Stimulated activated CD8-positive, alpha-beta memory T cell treated with anti-CD3 and anti-CD28 coated beads, Interleukin-2, amount 100 ng/mL, for 48 hours (primary cell): ENCODE data around the gene SLC26A9.

Source experiments
- DNase-seq, 2 donors: peaks; one replicate each; pipeline ENCODE4 v3.0.0-alpha.2; 2020; ENCODE audit warnings: low read depth in 2 of 2

SLC26A9 gene, protein sequence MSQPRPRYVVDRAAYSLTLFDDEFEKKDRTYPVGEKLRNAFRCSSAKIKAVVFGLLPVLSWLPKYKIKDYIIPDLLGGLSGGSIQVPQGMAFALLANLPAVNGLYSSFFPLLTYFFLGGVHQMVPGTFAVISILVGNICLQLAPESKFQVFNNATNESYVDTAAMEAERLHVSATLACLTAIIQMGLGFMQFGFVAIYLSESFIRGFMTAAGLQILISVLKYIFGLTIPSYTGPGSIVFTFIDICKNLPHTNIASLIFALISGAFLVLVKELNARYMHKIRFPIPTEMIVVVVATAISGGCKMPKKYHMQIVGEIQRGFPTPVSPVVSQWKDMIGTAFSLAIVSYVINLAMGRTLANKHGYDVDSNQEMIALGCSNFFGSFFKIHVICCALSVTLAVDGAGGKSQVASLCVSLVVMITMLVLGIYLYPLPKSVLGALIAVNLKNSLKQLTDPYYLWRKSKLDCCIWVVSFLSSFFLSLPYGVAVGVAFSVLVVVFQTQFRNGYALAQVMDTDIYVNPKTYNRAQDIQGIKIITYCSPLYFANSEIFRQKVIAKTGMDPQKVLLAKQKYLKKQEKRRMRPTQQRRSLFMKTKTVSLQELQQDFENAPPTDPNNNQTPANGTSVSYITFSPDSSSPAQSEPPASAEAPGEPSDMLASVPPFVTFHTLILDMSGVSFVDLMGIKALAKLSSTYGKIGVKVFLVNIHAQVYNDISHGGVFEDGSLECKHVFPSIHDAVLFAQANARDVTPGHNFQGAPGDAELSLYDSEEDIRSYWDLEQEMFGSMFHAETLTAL

DNA sequence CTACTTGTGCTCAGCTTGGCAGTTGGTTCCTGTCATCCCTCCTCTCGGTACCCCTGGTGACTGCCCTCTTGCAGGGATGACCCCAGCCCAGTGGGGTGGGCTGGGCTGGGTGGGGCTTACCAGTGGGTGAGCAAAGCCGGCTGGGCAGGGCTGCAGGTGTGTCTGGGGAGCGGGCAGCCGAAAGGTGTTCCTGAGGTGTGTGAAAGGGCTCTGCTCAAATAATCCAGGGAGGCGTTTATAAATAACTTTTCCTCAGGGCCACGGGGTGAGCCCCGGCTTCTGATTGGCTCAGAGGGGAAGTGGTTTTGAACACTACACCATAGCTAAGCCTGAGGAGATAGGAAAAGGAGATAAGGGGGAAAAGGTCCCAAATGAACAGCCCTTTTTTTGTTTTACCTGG lies at the start of gene SLC26A9:
SLC26A9 (minus strand) TSS at position 212 of the 400 bp plus-strand sequence. CDS start 7,636 bp downstream, outside the sequence.
- DNase-seq, result no peak

DNA sequence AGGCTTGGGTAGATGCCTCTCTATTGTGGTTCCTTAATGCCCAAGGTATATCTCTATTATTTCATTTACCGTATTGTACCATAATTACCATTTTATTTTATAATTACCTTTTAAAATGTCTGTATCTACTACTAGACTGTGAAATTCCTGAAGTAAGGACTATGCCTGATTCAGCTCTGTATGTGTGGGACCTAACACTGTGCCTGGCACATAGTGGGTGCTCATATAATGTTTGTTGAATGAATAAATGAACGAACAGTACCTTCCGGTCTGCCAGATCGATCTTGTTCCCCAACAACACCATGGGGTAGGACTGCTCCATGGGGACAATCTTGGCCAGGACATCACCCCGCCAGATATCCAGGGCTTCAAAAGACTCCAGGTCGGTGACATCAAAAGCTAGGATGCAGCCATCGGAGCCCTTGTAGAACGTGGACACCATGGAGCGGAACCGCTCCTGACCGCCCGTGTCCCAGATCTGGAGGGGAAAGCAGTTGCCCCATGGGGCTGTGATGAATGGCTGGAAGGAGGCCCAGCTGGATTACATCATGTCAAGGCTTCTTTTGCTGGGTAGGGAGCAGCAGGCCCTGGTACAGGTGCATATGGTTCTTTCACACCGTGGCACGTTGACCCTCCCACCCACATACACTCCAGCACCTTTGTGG lies 49.1 kb upstream of the SLC26A9 start:
- DNase-seq, result no peak

DNA sequence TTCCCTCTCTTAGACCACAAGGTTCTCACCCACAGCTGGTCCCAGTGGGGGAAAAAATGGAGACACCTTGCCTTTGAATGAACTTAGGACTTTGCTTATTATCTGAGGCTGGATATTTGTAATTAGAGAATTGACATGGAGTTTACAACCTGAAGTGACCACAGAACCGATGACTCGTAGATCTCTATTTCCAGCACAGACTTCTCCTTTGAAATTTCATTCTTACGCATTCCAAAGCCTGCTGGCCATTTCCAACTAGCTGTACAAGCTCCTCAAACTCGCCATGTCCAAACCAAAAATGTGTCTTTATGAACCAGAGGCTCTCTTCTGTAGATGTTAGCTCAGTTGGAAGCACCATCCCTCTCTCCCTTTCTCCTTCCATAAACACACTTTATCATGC lies 48.0 kb upstream of the SLC26A9 start:
- no peak for DNase-seq

GRCh38 chr1:205990226-205990625 lies 47.0 kb upstream of the SLC26A9 start:
- no peak for DNase-seq

- DNase-seq, result no peak
Observed at GRCh38 chr1:205989786-205990185, 46.5 kb upstream of the SLC26A9 start.

DNA sequence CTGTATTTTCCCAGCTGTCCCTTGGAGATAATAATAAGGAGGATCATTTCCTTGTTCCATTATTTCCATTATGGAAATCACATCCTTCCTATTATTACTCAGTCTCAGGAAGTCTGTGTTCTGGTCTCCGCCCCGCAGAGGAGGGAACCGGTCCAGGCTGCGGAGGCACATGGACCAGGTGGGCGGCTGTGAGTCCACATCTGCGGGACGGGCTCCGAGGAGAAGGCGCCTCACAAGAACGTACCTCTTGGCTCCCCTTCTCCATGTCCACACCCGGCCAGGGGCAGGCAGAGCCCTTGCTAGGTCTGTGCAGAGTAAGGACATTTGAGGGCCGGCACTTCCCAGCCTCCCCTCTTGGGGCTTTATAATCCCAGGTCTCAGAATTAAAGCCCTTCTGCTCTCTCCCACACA lies 45.3 kb upstream of the SLC26A9 start:
- DNase-seq, result no peak

DNA sequence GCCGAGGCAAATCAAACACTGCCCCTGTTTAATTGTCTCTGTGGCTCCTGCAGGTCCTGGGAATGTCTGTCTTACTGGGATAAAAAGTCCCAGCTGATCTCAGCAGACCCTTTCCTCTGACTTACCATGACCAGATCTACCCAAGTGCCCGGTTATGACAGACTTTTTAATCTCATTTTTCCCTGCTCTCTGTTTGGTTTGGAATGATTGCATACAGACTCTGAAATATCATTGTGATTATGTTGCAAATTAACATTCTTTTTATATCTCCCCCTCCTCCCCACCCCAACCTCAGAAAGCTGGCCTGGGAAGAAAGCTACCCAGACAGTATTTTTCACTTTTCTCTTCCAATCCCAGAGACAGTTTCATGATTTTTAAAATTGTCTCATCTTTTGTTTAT lies 43.6 kb upstream of the SLC26A9 start:
- DNase-seq, result no peak

DNA sequence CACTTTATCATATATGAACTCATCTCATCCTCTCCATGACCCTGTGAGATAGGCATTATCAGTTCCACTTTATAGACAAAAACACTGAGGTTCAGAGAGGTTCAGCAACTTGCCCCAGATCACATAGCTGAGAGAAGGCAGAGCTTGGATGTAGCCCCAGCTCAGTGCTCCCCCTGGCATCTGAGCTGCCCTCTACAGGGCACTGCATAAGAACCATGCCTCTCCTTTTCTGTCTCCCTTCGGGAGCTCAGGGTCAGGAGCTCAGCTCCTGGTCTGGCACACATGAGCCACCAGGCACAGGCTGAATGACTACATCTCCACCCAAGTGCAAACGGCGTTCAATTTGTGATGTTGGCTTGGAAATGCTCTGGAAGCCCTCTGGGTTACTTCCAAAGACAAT lies 43.0 kb upstream of the SLC26A9 start:
- DNase-seq, result no peak

DNA sequence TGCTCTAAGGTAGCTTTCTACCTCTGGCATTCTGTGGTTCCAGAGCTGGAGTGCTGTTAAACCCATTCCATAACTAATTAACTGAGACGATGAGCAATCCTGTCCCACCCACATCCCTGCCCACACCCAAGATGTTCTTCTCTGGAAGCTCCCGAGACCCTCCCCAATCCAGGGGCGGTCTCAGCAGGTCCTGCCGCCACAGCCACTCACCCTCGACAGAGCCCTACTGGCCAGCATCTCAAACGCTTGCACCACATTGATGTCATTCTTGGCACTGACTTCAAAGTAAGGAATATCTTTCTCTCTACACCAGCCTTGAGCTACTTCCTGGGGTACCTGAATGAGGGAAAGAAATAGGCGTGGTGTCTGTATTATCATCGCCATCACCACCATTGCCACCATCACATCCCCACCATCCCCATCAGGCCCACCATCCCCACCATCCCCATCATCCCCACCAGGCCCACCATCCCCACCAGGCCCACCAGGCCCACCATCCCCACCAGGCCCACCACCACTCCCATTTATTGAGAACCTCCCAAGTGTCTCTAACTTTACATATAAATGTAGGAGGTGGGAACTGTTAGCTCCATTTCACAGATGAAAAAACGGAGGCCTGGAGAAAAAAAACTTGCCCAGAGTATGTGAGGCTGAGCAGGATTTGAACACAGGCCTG lies 42.2 kb upstream of the SLC26A9 start:
- no peak for DNase-seq

DNA sequence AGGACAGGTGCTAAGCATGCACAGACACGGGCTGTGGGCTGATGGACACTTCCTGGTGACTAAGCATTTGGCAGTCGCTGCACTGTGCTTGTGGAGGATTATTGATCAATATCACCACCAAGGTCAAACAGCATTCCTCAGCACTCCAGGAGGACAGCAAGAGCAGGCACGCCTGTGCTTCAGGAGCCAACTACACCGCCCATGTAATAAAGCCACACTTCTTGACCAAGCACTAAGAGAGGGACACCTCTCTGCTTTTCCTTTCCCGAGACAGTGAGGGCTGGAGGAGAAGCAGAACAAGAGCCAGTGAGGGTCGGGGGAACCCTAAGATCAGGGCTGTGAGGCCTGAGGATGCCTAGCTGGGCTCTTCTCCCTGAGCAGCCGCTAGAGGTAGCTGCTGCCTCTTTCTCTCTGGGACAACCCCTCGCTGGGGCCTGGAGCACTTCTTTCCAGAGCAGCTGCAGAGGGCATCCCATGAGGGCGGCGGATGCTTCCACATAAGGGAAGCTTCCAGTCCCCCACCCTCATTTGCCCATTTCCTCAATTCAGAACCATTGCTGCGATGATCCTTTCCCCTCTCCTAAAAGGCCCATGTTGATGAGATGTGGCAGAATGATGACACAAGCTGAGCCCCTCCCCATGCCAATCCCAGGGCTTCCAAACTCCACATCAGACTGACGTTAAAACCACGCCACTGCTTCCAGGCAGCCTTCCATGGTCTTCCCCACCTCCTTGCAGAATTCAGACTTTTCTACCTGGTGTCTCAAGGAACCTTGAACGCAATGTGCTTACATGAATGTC lies 40.9 kb upstream of the SLC26A9 start:
- DNase-seq, result no peak

DNA sequence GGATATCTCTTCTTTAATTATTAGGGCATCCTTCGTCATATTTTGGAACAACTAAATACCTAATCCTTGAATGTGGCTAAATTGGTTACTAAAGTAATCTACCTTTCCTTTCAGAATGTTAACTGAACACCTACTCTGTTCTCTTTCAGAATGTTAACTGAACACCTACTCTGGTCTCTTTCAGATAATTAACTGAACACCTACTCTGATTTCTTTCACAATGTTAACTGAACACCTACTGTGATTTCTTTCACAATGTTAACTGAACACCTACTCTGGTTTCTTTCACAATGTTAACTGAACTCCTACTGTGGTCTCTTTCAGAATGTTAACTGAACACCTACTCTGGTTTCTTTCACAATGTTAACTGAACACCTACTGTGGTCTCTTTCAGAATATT lies 38.0 kb upstream of the SLC26A9 start:
- no peak for DNase-seq

DNA sequence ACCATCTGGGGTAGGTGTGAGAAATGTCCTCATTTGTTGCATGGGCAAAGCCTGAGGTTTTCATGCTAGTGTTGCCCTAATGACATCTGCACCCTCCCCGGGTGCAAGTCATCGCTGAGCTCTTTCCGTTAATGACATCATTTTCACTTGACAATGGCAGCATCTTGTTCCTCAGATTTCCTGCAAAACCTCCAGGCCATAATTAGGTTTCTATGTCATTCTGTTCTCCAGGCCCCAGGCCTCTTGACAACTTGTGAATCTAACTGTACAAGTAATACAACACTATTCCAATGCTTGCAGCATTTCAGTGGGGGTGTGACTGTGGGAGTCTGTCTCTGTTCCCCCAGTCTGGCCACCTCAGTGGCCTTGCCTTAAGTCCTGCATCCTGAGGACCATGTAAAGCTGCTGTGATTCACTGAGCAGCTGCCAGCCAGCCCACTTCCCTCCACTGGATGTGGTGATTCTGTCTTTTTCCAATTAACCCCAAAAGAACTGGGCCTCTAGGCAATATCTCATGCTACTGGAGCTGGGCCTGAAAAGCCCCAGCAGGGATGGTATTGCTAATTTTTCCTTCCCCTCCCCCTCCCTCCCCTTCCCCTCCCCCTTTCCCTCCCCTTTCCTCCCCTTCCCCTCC lies 37.1 kb upstream of the SLC26A9 start:
- DNase-seq, result no peak

DNA sequence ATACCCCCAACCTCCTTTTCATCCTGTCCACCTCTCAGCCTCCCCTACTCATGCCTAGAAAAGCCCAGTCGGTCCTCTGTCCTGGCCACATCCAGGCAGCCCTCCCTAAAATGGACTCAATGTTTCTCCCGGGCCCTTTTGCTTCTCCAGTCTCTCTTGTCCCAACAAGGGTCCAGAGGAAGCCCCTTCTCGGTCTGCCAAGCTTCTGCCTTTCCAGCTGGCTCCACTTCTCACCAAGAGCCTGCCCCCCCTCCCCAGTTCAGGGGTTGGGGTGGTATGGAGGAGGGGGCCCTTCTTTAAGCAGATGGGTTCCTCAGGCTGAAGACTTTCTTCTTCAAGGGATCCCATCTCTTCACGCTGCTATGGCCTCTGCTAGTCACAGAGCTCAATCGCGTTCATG lies 36.0 kb upstream of the SLC26A9 start:
- no peak for DNase-seq

DNA sequence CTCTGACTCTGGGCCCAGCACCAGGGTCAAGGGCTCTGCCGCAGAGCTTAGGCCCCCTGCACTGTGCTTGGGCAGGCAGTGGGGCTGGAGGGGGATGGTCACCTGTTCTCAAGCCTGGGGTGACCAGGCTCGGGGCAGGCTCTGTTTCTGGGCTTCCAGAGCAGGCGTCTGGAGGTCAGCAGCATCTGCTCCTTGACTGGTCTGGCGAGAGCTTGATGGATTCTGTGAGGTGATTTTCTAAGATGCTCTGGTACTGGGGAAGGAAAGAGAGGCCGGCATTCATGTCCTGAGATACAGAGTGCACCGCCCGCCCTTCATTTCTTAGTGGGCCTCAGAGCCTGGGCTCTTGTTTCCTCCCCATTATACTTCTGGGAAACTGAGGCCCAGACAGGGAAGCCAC lies 35.4 kb upstream of the SLC26A9 start:
- no peak for DNase-seq

DNA sequence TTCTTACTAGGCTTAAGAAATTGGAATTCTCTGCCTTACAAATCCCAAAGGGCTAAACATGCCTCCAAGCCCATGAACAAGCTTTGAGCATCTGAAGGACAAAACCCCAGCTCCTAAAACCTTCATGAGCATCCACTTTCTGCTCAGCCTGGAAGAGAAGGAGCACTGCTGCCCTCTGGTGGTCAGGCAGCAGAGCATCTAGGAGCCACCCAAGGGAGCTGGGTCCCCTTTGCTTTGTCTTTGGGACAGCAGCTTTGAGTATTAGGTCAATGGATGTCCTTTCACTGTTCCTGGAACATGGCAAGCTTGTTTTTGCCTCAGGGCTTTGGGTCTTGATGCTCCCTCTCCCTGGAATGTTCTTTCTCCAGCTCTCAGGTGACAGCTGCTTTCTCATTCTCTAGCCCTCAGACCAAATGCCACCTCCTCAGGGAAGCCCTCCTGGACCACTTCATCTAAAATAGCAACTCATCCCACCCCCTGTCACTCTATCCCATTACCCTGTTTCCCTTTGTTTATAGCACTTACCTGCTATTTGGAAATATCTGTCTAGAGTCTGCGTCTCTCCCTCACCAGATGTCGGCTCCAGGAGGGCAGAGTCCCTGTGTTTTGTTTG lies 34.3 kb upstream of the SLC26A9 start:
- DNase-seq, result peak; percentile 57 to 67

DNA sequence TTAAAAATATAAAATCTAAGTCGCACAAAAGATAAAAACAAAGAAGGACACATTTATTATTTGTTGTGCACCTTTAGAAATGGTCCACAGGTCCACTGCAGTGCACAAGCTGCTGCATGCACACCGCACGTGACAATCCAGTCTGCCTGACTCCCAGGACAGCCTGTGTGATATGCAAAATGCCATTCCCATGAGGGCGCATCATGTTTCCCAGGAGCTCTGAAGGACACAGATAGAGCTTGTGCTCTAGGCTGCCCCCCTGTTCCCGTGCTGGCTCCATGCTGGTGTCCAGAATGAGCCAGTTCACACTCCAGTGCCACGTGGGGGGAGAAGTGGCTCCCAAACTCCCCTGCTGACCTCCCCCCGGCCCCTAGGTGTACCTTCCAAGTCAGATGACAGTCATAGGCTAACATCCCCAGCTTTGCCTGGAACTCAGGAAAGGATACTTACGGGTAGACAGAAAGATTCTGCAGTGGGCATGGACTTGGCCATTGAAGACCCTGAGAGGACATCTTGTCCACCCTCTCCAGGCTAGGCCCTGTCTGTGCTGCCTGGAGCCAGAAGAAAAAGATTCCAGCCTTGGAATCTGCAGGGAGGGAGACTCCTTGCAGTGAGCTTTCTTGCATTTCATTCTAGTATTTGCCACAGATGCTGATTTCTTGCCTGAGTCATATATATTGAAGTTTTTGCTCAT lies 33.6 kb upstream of the SLC26A9 start:
- DNase-seq, result no peak

DNA sequence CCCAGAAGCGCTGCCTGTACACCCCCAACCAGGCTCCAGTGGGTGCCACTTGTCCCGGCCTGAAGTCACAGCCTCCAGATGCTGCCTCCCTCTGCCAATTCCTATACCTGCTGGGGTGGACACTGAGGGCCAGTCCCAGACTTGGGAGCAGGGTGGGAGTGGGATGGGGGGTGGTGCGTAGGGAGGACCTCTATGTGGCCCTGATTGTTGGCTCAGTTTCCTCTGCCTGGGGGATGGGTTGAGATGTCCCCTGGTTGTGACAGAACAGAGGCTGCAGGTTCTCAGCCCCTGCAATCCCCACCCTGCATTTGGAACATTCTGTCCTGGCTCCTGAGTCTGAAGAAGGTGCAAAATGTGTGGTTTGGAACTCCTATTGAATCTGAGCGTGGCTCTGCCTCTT lies 32.8 kb upstream of the SLC26A9 start:
- no peak for DNase-seq

DNA sequence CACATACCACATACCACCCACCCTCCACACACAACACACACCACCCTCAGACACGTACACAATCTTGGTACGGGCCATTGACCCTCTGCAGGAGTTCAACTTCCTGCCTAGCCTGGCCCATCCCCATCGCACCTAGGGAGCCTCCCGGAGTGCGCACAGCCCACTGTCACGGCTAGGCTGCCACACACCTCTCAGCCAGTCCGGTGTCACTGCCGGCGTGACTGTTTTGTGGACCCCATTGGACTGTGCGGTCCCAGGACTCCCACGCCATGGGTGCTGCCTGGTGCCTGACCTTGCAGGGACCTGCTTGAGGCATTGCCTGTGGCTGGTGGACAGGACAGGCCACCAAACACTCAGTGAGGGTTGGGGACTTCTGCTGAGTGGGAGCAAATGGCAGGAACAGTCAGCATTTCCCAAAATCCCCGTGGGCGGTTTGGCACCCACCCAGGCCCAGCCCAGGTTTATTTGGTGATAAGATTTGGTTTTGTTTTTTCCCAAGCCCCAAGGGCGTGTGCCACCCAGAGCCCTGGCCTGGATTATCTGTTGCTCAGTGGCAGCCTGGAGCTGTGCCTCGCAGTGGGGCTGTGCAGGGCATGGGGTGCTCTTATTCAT lies 32.2 kb upstream of the SLC26A9 start:
- no peak for DNase-seq

DNA sequence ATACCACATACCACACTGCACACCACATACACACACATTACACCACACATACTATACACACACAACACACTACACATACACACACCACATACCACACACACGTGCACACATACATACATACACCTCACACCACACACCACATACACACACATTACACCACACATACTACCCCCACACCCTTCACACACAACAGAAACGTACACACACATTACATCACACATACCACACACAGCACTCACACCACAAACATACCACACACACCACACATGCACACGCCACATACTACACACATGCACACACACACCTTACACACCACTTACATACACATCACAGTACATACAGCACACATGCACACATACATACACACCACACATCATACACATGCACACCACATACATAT lies 31.5 kb upstream of the SLC26A9 start:
- DNase-seq, result no peak
